Measurements from ENCODE around the gene AKT1. TPM values are rescaled to one million over a fixed set of nuclear protein-coding genes. Genes with fewer than 3 reads are reported as not detected.

The AKT1 gene
- total and polyA plus RNA-seq, 2 of the 13 experiments (the other 11 are each of a cell fraction or from before 2014, with no cell fraction given) = 96.2 to 116 TPM

GRCh38 chr14:104752735-104753527 is 42.6 kb downstream of the AKT1 start, which contains the start of gene SIVA1 (continued):
- TF ChIP-seq ZNF276 (CRISPR knock-in tag; IDR thresholded peaks at IDR 0.05; ENCODE audit: low read depth) = peak; percentile 45; the same call in 1 of the 2 replicates
- no peak for TF ChIP-seq ISL2 (CRISPR knock-in tag; IDR thresholded peaks at IDR 0.05)
- TF ChIP-seq ZNF609 (CRISPR knock-in tag; IDR thresholded peaks at IDR 0.05; ENCODE audit: borderline replicate concordance) = 0 out of 2 replicates have a peak, but pooled peaks have one; percentile 24
- TF ChIP-seq E2F2 (CRISPR knock-in tag; IDR thresholded peaks at IDR 0.05; ENCODE audit: borderline replicate concordance) = no peak; the same call in 1 of the 2 replicates
- TF ChIP-seq ZBTB25 (CRISPR knock-in tag; IDR thresholded peaks at IDR 0.05) = no peak
- TF ChIP-seq ATF7-NPFF (CRISPR knock-in tag; IDR thresholded peaks at IDR 0.05; ENCODE audit: low read depth) = peak; percentile 85
- peak; percentile 44; the same call in 1 of the 2 replicates for TF ChIP-seq SSRP1 (CRISPR knock-in tag; IDR thresholded peaks at IDR 0.05)
- peak; percentile 97 for TF ChIP-seq TFDP1 (CRISPR knock-in tag; IDR thresholded peaks at IDR 0.05; ENCODE audit: borderline replicate concordance)
- no peak; the same call in 1 of the 2 replicates for TF ChIP-seq BCL6 (CRISPR knock-in tag; IDR thresholded peaks at IDR 0.05)
- no peak for TF ChIP-seq CENPX (CRISPR knock-in tag; IDR thresholded peaks at IDR 0.05)
- TF ChIP-seq GABPB1 (CRISPR knock-in tag; IDR thresholded peaks at IDR 0.05) = peak; percentile 89
- TF ChIP-seq EP300 (IDR thresholded peaks at IDR 0.05; ENCODE audit: low read depth in 2 of 2, low read length in 2 of 2) = no peak; a peak in 1 of 4 replicates
- no peak for TF ChIP-seq EP300 (CRISPR knock-in tag; IDR thresholded peaks at IDR 0.05; ENCODE audit: borderline replicate concordance)
- peak; percentile 25; the same call in 1 of the 2 replicates for TF ChIP-seq ZNF710 (CRISPR knock-in tag; IDR thresholded peaks at IDR 0.05; ENCODE audit: borderline replicate concordance)
- peak; percentile 87 for TF ChIP-seq RFX5 (IDR thresholded peaks at IDR 0.05; ENCODE audit: low read depth, low read length)
